ENCODE measurements around the gene DNASE1L3.

Gene DNASE1L3

DNA sequence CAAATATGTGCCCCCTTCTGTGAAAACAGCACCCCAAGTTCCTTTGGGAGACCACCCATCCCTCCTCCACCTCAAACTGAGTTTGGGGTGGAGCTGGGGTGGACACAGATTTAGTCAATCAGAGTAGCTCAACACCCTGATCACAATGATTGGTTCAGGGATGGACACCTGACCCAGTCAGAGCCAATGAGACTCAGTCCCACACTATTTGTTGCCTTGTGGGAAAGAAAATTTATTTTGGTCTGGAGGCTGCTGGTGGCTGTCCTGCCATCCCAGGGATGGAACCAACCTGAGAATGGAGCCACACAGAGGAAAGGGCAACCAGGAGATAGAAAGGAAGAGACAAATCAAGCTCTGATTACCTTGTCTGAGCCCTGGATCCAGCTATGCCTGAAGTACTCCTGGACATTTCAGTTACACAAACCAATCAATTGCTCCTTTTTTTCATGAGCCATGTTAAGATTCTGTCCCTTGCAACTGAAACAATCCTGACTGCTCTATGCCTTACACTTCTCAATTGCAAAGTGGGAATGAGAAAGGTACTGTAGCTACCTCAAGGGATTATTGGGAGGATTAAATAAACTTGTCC, 10.6 kb downstream of the DNASE1L3 start:
- DNase-seq, result no peak

DNA sequence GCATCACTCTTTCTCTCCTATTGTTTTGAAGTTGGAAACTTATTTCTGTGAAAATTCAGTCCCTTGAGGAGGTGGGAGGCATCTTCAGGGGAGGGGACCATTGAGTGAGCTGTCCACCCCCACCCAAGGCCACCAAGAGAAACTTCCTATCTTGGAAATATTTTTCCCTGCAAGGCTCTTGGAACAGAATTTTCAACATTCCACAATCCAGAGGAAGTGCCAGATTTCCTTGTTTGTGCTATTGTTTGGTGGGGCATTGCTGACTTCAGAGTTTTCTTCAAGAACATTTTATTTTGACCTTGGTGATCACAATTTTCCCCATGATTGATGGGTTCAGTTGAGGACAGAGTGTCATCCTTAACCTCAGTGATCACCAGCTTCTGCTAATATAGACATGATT, 12.0 kb downstream of the DNASE1L3 start:
- no peak for DNase-seq

GRCh38 chr3:58198362-58198761, 12.4 kb downstream of the DNASE1L3 start:
- no peak for DNase-seq

DNA sequence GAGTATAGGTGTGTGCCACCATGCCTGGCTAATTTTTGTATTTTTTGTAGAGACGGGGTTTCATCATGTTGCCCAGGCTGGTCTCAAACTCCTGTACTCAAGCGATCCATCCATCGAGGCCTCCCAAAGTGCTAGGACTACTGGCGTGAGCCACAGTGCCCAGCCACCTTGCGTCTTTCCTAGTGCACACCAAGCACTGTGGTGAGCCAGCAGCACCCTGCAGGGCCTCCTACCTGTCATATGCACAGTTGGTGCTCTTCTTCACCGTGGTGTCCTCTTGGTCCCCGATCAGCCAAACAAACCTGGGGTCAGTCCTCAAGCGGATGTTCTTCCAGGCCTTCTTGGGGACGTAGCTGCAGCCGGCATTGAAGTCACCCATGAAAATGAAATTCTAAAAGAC, 13.2 kb downstream of the DNASE1L3 start:
- DNase-seq, result no peak

- no peak for DNase-seq
Observed at GRCh38 chr3:58193682-58194407, 16.9 kb downstream of the DNASE1L3 start.

DNA sequence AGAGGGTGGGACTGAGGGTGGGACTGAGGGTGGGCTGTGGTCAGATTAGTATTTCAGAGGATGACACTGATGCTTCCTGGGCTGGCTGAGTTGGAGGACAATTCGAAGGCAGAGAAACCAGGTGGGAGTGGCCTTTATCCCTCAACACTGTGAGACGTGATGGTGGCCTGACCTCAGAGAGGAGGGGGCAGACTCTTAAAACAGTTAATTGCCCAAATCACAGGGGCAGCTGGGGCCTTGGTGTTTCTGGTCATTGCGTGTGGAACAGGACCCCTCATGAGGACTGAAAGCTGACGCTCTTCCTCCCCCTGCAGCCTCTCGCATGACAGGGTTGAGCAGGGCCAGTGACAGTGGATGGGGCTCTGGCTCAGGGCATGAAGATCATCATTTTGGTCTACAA, 18.7 kb downstream of the DNASE1L3 start:
- no peak for DNase-seq

- DNase-seq, result no peak
Observed at GRCh38 chr3:58191361-58191991, 19.3 kb downstream of the DNASE1L3 start.

DNA sequence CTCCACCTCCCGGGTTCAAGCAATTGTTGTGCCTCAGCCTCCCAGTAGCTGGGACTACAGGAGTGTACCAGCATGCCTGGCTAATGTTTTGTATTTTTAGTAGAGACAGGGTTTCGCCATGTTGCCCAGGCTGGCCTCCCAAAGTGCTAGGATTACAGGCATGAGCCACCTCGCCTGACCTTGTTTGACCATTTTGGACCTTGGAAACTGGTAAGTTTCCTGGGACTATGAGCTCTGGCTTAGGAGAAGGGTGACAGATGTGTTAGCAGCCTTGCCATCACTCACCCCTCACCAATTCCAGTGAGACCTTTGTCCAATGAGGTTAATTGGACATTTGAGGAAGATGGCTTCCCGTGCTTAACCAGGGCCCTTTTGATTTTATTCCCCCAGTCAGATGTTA, 19.9 kb downstream of the DNASE1L3 start:
- DNase-seq, result no peak

DNA sequence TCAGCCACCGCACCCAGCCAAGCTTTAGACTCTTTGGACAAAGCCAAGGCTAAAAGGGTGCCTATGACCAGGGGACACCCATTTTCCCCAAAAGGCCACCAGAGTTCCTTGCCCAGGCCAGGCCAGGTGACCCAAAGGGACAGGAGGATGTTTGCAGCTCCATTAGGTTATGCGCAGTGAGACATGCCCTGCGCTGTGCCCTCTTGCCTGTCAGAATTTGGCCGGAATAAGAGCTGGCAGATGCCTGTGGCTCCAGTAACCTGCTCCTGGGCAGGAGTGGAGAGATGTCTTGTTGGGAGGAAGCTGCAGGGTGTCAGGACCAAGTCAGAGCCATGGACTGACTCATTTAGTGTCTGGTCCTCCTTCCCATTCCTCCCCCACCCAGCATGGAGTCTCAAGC, 20.5 kb downstream of the DNASE1L3 start:
- DNase-seq, result no peak

GRCh38 chr3:58189691-58190090, 21.1 kb downstream of the DNASE1L3 start:
- DNase-seq, result no peak

- DNase-seq, result no peak
Observed at GRCh38 chr3:58188921-58189451, 21.8 kb downstream of the DNASE1L3 start.

DNA sequence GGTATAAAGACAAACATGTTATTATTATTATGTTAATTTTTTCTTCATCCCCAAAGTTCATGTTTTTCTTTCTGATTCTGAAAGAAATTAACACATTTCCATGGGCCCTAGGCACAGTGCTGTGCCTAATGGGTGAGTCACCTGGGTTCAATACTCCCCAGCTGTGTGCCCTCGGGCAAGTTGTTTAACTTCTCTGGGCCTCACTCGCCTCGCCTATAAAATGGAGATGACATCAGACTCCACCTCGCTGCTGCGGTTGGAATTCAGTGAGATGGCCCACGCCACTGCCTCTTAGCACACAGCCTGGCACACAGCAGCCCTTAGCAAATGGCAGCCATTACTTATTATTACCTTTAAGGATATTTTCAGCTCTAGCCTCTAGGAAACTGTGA, 22.6 kb downstream of the DNASE1L3 start:
- no peak for DNase-seq

DNA sequence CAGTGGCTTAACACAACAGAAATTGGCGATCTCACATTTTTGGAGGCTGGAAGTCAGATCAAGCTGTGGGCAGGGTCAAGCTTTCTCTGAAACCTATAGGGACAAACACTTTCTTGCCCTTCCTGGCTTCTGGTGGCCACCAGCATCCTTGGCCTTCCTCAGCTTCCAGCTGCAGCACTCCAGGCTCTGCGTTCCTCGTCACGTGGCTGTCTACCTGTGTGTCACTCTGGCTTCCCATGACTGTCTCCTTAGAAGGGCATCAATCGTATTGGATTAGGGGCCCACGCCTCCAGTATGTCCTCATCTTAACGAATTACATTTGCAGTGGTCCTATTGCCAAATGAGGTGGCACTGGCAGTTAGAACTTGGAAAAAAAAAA, 25.8 kb downstream of the DNASE1L3 start:
- DNase-seq, result no peak

DNA sequence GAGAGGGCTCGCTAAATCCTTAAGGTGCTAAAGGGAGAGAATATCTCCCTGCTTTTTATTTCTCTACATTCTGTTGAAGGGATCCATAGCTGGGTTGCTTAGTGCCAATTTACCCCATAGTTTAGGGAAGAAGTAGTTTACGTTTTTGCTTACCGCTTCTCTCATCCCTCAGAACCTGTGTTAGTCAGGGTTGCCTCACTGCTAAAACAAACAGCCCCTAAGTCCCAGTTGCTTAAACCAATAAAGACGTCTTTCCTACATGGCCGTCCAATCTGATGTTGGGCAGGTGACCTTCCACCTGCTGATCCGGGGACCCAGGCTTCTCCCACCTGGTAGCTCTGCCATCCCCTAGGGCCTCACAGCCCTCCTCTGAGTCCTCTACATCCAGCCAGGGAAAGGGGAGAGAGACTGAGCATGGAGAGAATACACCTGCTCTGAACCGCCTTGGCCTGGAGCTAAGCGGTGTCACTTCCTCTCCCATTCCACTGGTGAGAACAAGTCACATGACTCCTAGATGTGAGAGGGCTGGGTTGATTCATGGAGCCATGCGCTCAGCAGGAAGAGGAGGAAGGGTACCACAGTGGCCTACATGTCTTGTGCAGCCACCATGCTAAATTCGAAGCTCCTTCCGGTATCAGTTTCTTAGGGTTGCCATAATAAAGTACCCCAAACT, 26.3 kb downstream of the DNASE1L3 start:
- DNase-seq, result no peak

DNA sequence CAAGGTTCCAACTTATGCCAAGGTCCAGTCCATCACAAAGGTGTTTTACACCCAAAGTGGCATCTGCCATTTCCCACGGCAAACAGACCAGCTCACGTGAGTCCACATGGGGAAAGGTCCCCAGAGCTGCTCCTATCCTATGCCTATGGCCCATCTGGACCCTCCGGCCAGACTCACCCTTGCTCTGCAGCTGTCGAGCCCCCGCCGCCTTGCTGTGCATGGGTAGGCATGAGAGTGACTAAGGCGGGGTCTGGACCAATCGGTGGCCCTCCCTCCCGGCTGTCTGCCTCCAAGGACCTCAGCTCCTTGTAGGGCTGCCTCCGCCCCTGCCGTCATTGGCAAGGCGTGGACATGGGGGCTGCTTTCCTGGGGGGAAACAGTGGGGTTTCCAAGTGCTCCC, 26.9 kb downstream of the DNASE1L3 start:
- DNase-seq, result no peak

GRCh38 chr3:58183221-58183620, 27.6 kb downstream of the DNASE1L3 start:
- no peak for DNase-seq

DNA sequence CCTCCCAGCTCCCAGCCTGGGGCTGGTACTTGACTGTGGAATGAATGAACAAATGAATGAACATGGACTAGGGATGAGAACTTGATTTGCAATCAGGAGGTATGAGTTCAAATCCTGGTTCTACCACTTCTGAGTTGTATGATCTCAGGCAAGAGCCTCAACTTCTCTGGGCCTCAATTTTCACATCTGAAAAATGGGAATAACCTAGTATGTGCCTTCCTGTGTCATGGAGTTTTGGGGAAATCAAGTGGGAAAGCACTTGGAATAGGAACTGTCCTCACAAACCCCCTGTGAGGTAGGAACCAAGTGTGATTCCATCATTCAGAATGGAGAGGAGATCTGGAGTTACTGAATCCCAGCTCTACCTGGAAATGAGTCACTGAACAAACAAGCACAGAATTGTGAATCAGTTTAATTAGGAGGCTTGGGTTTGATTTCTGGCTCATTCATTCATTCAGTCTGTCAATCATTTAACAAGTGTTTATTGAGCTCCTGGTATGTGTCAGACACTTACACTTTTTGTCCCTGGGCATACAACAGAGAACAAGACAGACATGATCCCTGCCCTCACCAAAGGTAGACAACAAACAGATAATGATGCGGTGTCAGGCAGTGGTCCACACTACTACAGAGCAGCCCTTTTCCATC, 29.7 kb downstream of the DNASE1L3 start:
- DNase-seq, result no peak

GRCh38 chr3:58180099-58180880, 30.5 kb downstream of the DNASE1L3 start:
- no peak for DNase-seq

GRCh38 chr3:58179235-58180098, 31.3 kb downstream of the DNASE1L3 start:
- no peak for DNase-seq

GRCh38 chr3:58178528-58179234, 32.1 kb downstream of the DNASE1L3 start:
- DNase-seq, result no peak
